K562 (cell line): ENCODE data around the gene NDUFB3. TPM values are rescaled to one million over a fixed set of nuclear protein-coding genes. Genes with fewer than 3 reads are reported as not detected.

Source experiments
- BACH1 ChIP-seq: fragments of 200-800 bp; sonication (Bioruptor generic); IDR thresholded peaks from 2 replicates; pipeline ENCODE4 v1.6.1; 2016; ENCODE audit warnings: missing genetic modification characterization, missing compliant biosample characterization
- BCL6 ChIP-seq: fragments of 250-450 bp; sonication (Bioruptor Pico); IDR thresholded peaks from 2 replicates; pipeline ENCODE4 v1.4.0; 2020
- CHCHD3 ChIP-seq: fragments of 250-450 bp; sonication (Bioruptor Pico); IDR thresholded peaks from 2 replicates; pipeline ENCODE4 v2.1.2; 2022; ENCODE audit warnings: mild to moderate bottlenecking
- CHD4 ChIP-seq: fragments of 200-600 bp; sonication (generic); IDR thresholded peaks from 3 replicates; pipeline ENCODE4 v1.6.1; 2012; ENCODE audit warnings: low read depth, mild to moderate bottlenecking, mixed read lengths, low read length, inconsistent platforms; ENCODE audit not compliant: insufficient read depth, insufficient replicate concordance, poor library complexity, severe bottlenecking
- CXXC5 ChIP-seq: fragments of 250-450 bp; sonication (Bioruptor Pico); IDR thresholded peaks from 2 replicates; pipeline ENCODE4 v1.8.0; 2022; ENCODE audit warnings: inconsistent platforms, mild to moderate bottlenecking, moderate library complexity
- FOXP1 ChIP-seq: sonication (generic); formaldehyde crosslinking; IDR thresholded peaks from 2 replicates; pipeline ENCODE4 v1.8.0; 2022; ENCODE audit warnings: mild to moderate bottlenecking, missing genetic modification reagents
- MBD2 ChIP-seq: sonication (generic); IDR thresholded peaks from 2 replicates; pipeline ENCODE4 v1.6.1; 2016; ENCODE audit warnings: low read depth, borderline replicate concordance
- NKRF ChIP-seq: fragments of 450-650 bp; IDR thresholded peaks from 2 replicates; pipeline ENCODE4 v1.6.1; 2016; ENCODE audit warnings: borderline replicate concordance
- PHTF2 ChIP-seq: fragments of 250-450 bp; sonication (Bioruptor Pico); IDR thresholded peaks from 2 replicates; pipeline ENCODE4 v1.5.0; 2021; ENCODE audit warnings: mild to moderate bottlenecking
- SIN3B ChIP-seq: fragments of 450-650 bp; IDR thresholded peaks from 2 replicates; pipeline ENCODE4 v1.6.1; 2017; ENCODE audit warnings: low read depth, mild to moderate bottlenecking, moderate library complexity
- TFAM ChIP-seq: fragments of 250-450 bp; sonication (Bioruptor Pico); conservative IDR thresholded peaks from 2 replicates; pipeline ENCODE4 v1.5.0; 2021; ENCODE audit warnings: mild to moderate bottlenecking, moderate library complexity
- THAP7 ChIP-seq: fragments of 250-450 bp; sonication (Bioruptor Pico); IDR thresholded peaks from 2 replicates; pipeline ENCODE4 v1.5.0; 2021
- ZBTB43 ChIP-seq: sonication (generic); formaldehyde crosslinking; IDR thresholded peaks from 2 replicates; pipeline ENCODE4 v1.8.0; 2023; ENCODE audit warnings: mild to moderate bottlenecking, missing genetic modification reagents
- ZC3H11A ChIP-seq: IDR thresholded peaks from 2 replicates; pipeline ENCODE4 v1.6.1; 2012; ENCODE audit warnings: low read depth, low read length, improper control_type of control experiment
- ZNF224 ChIP-seq: sonication (generic); formaldehyde crosslinking; IDR thresholded peaks from 2 replicates; pipeline ENCODE4 v1.8.0; 2022; ENCODE audit warnings: mild to moderate bottlenecking, missing genetic modification reagents
- ZNF699 ChIP-seq: fragments of 250-450 bp; sonication (Bioruptor Pico); IDR thresholded peaks from 2 replicates; pipeline ENCODE4 v1.8.0; 2021; ENCODE audit warnings: mild to moderate bottlenecking, moderate library complexity; ENCODE audit not compliant: insufficient replicate concordance
- ZNF764 ChIP-seq: fragments of 250-450 bp; sonication (Bioruptor Pico); IDR thresholded peaks from 2 replicates; pipeline ENCODE4 v1.4.0; 2020; ENCODE audit warnings: low read depth, mild to moderate bottlenecking, moderate library complexity
- ZNF766 ChIP-seq: fragments of 200-800 bp; sonication (Bioruptor generic); conservative IDR thresholded peaks from 2 replicates; pipeline ENCODE4 v1.6.1; 2016; ENCODE audit warnings: missing genetic modification characterization, missing compliant biosample characterization
- ZSCAN32 ChIP-seq: fragments of 450-650 bp; formaldehyde crosslinking; IDR thresholded peaks from 2 replicates; pipeline ENCODE4 v1.4.0; 2020; ENCODE audit warnings: mild to moderate bottlenecking, moderate library complexity
- polyA plus RNA-seq, 8 experiments: library from polyadenylated mRNA; depleted of rRNA in 4 of 8; stranded (reverse) in 5 of 8; unstranded in 3 of 8; fragments of >200 nt; fragmentation: Nextera tagmentation in 2 of 8; fragmentation: Illumina TruSeq in 1 of 8; extraction: Ambion mirVana in 2 of 8; extraction: Trizol in 1 of 8; gene quantifications; 2 replicates each; pipeline versions ENCODE4 v1.2.1 to v1.2.3, GENCODE V29; 2011 to 2014; ENCODE audit warnings: inconsistent platforms in 1 of 8, missing spikeins in 1 of 8
- total RNA-seq, 7 experiments: library from RNA; depleted of rRNA in 6 of 7; stranded (reverse); fragments of >200 nt in 6 of 7; fragmentation: Illumina TruSeq in 2 of 7; extraction: Trizol in 2 of 7; gene quantifications; 2 replicates each; pipeline versions ENCODE4 v1.2.1 to v1.2.3, GENCODE V29; 2011 to 2021; ENCODE audit warnings: low replicate concordance in 1 of 7
- TF ChIP-seq, protein P1 (sequence below): fragments of 450-650 bp; conservative IDR thresholded peaks from 2 replicates; pipeline ENCODE4 v1.6.1; 2016; ENCODE audit warnings: missing genetic modification characterization, low read depth, mild to moderate bottlenecking, missing compliant biosample characterization, moderate library complexity
- TF ChIP-seq, protein P2 (sequence below): fragments of 450-650 bp; IDR thresholded peaks from 2 replicates; pipeline ENCODE4 v1.6.1; 2018; ENCODE audit warnings: mild to moderate bottlenecking, low read depth; ENCODE audit not compliant: partially characterized antibody

The NDUFB3 gene
- total and polyA plus RNA-seq, 9 of the 15 experiments (the other 6 are each of a cell fraction or from before 2014, with no cell fraction given): 126 to 786 (median 156) TPM

DNA sequence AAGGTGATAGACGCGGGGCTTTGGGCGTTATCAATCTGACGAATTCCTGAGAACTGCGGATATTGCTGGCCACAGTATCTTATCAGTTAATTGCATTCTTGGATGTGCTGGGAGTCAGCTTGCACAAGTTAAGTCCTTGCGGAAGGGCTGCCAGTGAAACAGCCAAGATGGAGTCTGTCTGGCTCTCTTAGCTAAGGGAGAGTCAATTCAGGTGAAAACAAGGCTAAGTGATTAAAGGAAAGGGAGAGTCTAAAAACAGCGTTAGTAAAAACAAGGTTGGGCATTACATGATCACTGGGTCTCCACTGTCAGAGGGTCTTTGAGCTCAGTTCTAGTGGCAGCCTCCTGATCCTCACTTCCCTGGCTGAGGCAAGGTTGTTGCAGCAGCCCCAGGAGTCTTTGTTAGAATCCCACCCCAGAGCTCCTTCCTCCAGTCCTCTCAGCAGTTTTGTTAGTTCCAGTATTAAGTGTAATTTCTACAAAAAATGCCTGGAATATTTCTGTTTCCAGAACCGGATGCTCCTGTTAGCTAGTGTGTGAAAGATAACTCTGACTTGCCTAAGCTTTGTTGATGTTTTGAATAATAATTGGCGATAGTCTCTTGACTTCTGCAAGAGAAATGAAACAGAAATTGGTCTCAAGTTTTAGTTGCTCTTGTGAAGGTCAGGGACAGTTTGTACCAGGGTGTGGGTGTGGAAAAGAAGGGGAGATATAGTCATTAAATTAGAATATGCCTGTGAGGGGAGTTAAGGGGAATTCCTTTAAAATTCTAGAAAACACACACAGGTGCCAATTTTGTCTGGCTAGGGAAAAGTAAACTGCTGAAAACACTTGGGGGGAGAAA is 54.7 kb downstream of the NDUFB3 start (continued):
- TF ChIP-seq ZNF699 (CRISPR knock-in tag) (peak; percentile 92), NKRF (no peak), MBD2 (no peak), CHD4 (no peak), PHTF2 (CRISPR knock-in tag) (peak; percentile 95), BCL6 (CRISPR knock-in tag) (peak; percentile 98), ZNF766 (CRISPR knock-in tag) (peak; percentile 99), BACH1 (tag) (peak; percentile 96), ZBTB43 (CRISPR knock-in tag) (no peak), CXXC5 (peak; percentile 99), ZC3H11A (no peak), SIN3B (no peak), THAP7 (CRISPR knock-in tag) (peak; percentile 88; the same call in 1 of the 2 replicates), ZNF224 (CRISPR knock-in tag) (no peak), TFAM (CRISPR knock-in tag) (no peak), ZSCAN32 (CRISPR knock-in tag) (peak; percentile 92), ZNF764 (CRISPR knock-in tag) (peak; percentile 54; the same call in 1 of the 2 replicates), CHCHD3 (CRISPR knock-in tag) (no peak), FOXP1 (CRISPR knock-in tag) (no peak)
- TF ChIP-seq, protein P1, sequence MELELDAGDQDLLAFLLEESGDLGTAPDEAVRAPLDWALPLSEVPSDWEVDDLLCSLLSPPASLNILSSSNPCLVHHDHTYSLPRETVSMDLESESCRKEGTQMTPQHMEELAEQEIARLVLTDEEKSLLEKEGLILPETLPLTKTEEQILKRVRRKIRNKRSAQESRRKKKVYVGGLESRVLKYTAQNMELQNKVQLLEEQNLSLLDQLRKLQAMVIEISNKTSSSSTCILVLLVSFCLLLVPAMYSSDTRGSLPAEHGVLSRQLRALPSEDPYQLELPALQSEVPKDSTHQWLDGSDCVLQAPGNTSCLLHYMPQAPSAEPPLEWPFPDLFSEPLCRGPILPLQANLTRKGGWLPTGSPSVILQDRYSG (tag): peak; percentile 99
- TF ChIP-seq, protein P2, sequence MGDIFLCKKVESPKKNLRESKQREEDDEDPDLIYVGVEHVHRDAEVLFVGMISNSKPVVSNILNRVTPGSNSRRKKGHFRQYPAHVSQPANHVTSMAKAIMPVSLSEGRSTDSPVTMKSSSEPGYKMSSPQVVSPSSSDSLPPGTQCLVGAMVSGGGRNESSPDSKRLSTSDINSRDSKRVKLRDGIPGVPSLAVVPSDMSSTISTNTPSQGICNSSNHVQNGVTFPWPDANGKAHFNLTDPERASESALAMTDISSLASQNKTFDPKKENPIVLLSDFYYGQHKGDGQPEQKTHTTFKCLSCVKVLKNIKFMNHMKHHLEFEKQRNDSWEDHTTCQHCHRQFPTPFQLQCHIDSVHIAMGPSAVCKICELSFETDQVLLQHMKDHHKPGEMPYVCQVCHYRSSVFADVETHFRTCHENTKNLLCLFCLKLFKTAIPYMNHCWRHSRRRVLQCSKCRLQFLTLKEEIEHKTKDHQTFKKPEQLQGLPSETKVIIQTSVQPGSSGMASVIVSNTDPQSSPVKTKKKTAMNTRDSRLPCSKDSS: no peak
